ENCODE results near the gene PLEKHH3.
A peak's percentile ranks its signal among the peaks of the same experiment; 100 is the strongest.

The PLEKHH3 gene

GRCh38 chr17:42686520-42687128 is 9.8 kb upstream of the PLEKHH3 start:
- no peak for DNase-seq (ENCODE audit: low read depth in 2 of 2)

- DNase-seq (ENCODE audit: low read depth in 2 of 2), result no peak
Measured at GRCh38 chr17:42685831-42686230, 9.0 kb upstream of the PLEKHH3 start.

- no peak for DNase-seq (ENCODE audit: low read depth in 2 of 2)
Measured at GRCh38 chr17:42684929-42685556, 8.2 kb upstream of the PLEKHH3 start.

GRCh38 chr17:42683407-42684034 is 6.7 kb upstream of the PLEKHH3 start:
- no peak for DNase-seq (ENCODE audit: low read depth in 2 of 2)

GRCh38 chr17:42682722-42683403 is 6.1 kb upstream of the PLEKHH3 start:
- no peak for DNase-seq (ENCODE audit: low read depth in 2 of 2)

GRCh38 chr17:42681976-42682721 is 5.4 kb upstream of the PLEKHH3 start, which contains the start of gene CNTNAP1:
Gene CNTNAP1 (plus strand): TSS chr17:42682531. CDS start chr17:42682830, 299 bp downstream.
- no peak for DNase-seq (ENCODE audit: low read depth in 2 of 2)

GRCh38 chr17:42680331-42680808 is 3.6 kb upstream of the PLEKHH3 start:
- DNase-seq (ENCODE audit: low read depth in 2 of 2), result no peak

GRCh38 chr17:42679492-42680330 is 2.9 kb upstream of the PLEKHH3 start:
- DNase-seq (ENCODE audit: low read depth in 2 of 2), result peak; percentile 41

GRCh38 chr17:42678951-42679491 is 2.2 kb upstream of the PLEKHH3 start:
- no peak for DNase-seq (ENCODE audit: low read depth in 2 of 2)

- DNase-seq (ENCODE audit: low read depth in 2 of 2), result peak; percentile 32 to 52
Measured at GRCh38 chr17:42677921-42678781, 1.4 kb upstream of the PLEKHH3 start.

- peak; percentile 88 to 95 for DNase-seq (ENCODE audit: low read depth in 2 of 2)
Measured at GRCh38 chr17:42677012-42677857, 441 bp upstream of the PLEKHH3 start.

GRCh38 chr17:42675965-42676423 is 800 bp downstream of the PLEKHH3 start:
- no peak for DNase-seq (ENCODE audit: low read depth in 2 of 2)

- no peak for DNase-seq (ENCODE audit: low read depth in 2 of 2)
Measured at GRCh38 chr17:42675348-42675964, 1.3 kb downstream of the PLEKHH3 start.

- DNase-seq (ENCODE audit: low read depth in 2 of 2), result no peak
Measured at GRCh38 chr17:42674755-42675347, 1.9 kb downstream of the PLEKHH3 start.

- DNase-seq (ENCODE audit: low read depth in 2 of 2), result no peak
Measured at GRCh38 chr17:42673885-42674754, 2.7 kb downstream of the PLEKHH3 start.

- DNase-seq (ENCODE audit: low read depth in 2 of 2), result no peak
Measured at GRCh38 chr17:42673266-42673884, 3.4 kb downstream of the PLEKHH3 start.
